Peyer's patch (tissue), 4 donors: ENCODE measurements around the gene PXDC1.

Experiments
- POLR2A ChIP-seq, 2 donors: fragments of 450-650 bp; IDR thresholded peaks; one replicate each; pipeline ENCODE4 v1.5.1; 2017; ENCODE audit warnings: antibody characterized with exemption in 2 of 2, mild to moderate bottlenecking in 2 of 2, moderate library complexity in 2 of 2
- TF ChIP-seq, protein P1 (sequence below), 6 experiments: fragments of 450-650 bp in 4 of 6; fragments of 200-600 bp in 2 of 6; sonication (generic) in 1 of 6; IDR thresholded peaks; one replicate each; pipeline ENCODE4 v1.5.1; 2017 to 2019; ENCODE audit warnings: antibody characterized with exemption in 6 of 6, mild to moderate bottlenecking in 3 of 6, moderate library complexity in 1 of 6

DNA sequence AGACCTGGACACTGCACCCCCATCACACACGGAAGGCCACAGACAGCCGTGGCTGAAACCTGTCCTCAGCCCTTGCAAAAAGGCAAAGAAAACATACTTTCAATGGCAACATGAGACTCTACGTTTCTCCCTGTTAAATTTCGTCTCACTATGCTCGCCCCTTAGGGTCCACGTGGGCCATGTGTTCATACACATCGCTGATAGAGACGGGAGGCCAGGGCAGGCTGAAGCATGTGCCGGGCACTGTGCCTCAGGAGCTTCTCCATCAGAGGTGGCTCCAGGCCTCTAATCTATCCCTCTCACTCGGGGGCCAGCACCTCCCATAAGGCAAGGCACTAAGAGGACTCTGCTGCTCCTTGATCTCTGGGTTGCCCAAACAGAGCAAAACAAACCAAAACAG is 17.5 kb downstream of the PXDC1 start:
- TF ChIP-seq, protein P1, sequence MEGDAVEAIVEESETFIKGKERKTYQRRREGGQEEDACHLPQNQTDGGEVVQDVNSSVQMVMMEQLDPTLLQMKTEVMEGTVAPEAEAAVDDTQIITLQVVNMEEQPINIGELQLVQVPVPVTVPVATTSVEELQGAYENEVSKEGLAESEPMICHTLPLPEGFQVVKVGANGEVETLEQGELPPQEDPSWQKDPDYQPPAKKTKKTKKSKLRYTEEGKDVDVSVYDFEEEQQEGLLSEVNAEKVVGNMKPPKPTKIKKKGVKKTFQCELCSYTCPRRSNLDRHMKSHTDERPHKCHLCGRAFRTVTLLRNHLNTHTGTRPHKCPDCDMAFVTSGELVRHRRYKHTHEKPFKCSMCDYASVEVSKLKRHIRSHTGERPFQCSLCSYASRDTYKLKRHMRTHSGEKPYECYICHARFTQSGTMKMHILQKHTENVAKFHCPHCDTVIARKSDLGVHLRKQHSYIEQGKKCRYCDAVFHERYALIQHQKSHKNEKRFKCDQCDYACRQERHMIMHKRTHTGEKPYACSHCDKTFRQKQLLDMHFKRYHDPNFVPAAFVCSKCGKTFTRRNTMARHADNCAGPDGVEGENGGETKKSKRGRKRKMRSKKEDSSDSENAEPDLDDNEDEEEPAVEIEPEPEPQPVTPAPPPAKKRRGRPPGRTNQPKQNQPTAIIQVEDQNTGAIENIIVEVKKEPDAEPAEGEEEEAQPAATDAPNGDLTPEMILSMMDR (IDR thresholded peaks at IDR 0.05) = no peak
- no peak for TF ChIP-seq POLR2A (IDR thresholded peaks at IDR 0.05)
